Measurements from ENCODE around the gene RCAN1. TPM values are rescaled to one million over a fixed set of nuclear protein-coding genes. Genes with fewer than 3 reads are reported as not detected.
A peak's percentile ranks its signal among the peaks of the same experiment; 100 is the strongest.
"Not testable (repeated sequence)": the region's sequence is repeated elsewhere in the genome, so short reads cannot be mapped to it uniquely, and the experiment has no call there.

The RCAN1 gene
- total RNA-seq, 1 donor from 2014 or later: 24.9 TPM

DNA sequence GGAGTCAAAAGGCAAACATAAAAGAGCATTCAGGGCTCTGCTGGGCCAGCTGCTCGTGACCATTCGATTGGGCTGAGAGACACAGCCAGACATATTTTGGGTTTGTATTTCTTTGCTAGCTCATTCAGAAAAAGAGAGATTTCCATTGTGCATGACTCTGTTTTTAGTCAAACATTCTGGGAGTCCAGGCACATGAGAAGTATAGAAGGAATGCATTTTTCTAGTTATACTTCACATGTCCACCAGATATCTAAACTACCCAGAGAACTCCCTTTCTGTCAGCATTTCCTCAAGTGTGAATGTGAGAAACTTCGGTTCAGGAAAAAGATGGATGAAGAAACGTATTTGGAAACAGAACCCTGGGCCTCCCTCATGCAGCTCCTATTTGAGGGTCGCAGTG lies 96.6 kb downstream of the RCAN1 start:
- DNase-seq (ENCODE audit: low read depth in 2 of 2): no peak

DNA sequence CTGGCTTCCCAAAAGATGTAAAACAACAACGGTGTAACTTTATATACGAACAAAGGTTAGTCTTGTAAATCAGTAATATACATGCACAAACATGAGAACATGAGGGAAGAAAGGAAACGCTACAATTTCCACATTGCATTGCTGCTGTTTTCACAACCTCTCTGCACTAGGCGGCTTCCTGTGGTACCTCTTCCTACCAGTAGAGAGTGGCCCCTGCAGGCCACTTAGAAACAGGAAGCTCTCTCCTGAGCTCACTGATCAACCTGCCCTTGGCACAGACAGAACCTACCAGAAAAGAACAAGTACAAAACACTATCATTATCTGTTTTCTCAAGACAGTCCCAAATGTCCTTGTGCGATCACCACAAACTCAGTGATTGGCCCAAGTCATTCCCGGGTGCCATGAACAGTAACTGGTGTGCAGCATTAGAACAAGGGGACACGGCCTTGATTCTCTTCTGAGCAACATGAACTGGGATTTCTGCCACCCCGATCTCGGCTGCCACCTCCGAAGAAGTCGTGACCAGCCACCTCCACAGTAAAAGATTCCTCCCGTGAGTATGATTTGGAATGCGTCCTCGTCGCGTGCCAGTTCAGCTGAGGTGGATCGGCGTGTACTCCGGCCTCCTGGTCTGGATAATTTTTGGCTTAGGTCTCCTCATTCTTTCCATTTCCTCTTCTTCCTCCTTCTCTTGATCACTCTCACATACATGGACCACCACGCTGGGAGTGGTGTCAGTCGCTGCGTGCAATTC lies 97.2 kb downstream of the RCAN1 start:
- DNase-seq (ENCODE audit: low read depth in 2 of 2): peak; percentile 46 to 67

DNA sequence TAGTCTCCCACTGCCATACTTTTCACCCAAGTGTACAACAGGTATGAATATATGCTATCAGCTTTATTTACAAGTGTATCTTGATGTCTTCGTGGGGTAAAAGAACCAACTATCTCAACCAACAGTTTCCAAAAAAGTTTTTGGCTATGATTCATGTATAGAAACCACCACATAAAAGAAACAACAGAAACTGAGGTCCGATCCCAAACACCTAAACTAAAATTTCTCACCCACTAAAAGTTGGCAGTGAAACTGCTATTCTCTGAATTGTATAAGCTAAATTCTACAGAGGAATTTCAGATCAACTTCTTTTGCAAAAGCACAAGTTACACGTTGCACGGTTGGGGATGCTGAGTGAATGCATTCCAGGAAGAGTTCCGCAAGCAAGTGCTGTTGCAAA lies 97.9 kb downstream of the RCAN1 start:
- DNase-seq (ENCODE audit: low read depth in 2 of 2): no peak

DNA sequence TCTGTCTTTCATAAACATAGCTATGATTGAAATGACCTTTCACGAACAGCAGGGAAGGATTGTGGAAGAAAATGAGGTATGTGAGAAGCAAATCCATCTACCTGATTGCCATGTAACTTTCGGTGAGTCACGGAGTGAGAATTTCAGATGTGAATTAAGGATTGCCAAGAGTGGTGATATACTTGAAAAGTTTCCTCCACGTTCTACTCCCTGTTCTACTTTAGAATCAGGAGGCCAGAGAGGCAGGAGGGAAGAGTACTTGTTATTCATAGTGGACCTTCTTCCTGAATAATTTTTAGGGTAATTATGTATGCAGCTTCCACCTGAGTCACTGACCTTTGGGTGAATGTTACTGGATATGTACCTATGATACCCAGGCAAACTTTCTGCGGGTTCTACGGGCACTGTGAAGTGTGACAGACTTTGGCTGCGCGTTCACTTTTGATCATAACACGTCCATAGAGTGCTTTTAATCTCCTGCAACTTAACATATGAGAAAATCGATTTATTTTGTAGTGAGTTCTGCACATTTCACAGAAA lies 100.3 kb downstream of the RCAN1 start:
- DNase-seq (ENCODE audit: low read depth in 2 of 2): no peak

DNA sequence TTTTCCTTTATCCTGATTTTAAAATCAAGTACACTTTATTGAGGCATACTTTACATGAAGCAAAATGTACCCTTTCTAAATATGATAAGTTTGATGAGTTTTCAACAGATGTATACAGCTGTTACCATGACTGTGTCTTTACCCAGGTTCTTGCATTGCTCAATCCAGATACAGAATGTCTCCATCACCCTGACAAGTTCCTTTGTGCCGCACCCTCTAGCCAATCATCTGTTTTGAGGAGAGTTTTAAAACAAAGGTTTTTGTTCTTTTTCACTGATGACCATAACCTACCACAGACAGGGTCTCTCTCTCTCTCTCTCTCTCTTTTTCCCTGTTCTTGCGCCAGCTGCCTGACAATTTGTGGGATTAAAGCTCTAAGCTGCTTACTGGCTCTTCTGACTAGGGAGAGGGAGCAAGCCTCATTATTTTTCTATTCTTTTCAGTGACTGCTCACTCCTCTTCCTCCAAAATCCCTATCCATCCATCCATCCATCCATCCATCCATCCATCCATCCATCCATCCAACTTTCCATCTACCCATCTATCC lies 101.7 kb downstream of the RCAN1 start:
- no peak for DNase-seq (ENCODE audit: low read depth in 2 of 2)

DNA sequence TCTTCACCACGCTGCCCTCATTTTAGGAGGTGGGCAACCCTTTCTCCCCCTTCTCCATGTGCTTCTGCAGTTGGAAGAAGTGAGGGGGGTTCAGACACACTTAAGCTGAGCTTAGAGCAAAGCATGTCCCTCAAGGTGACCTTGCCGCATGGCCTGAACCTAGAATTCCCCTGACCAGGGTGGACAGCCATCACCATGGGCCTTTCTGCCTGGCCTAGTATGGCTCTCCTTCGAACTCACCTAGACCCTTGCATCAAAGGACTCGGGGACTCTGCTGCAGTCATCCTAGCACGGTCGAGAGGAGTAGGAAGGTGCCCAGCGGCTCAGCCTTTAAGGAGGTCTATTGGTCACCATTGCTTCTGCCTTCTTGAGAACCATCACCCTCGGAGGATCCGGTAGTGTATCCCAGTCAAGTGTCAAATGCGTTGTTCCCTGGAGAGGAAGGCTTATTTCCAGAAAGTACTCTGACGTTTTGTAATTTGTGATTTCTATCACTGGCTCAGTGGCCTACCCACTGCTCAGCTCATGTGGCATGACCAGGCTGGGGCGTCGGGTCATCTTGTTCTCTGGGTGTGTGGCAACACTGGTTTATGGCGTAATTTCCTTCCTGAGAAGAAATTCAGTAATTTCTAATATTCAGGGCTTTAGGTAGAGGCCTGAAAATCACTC lies 103.0 kb downstream of the RCAN1 start, which contains the start of gene KCNE1:
KCNE1 (minus strand) TSS at position 424 of the 669 bp plus-strand sequence. CDS start 62,576 bp downstream, outside the sequence.
- no peak for DNase-seq (ENCODE audit: low read depth in 2 of 2)

DNA sequence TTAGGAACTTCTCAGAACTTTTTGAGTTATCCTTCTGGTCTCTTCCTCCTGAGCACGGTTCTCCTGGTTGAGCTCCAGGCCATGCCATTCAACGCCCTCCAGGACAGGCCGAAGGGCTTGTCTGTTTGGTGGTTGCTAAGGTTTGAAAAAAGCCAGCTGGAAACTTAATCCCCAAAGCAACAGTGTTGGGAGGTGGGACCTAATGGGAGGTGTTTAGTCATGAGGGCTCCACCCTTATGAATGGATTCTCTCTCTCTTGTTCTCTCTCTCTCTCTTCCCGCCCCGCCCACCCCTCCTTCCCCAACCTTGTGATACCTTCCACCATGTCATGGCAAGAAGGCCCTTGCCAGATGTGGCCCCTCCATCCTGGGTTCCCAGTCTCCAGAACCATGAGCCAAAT lies 103.7 kb downstream of the RCAN1 start:
- DNase-seq (ENCODE audit: low read depth in 2 of 2): no peak

DNA sequence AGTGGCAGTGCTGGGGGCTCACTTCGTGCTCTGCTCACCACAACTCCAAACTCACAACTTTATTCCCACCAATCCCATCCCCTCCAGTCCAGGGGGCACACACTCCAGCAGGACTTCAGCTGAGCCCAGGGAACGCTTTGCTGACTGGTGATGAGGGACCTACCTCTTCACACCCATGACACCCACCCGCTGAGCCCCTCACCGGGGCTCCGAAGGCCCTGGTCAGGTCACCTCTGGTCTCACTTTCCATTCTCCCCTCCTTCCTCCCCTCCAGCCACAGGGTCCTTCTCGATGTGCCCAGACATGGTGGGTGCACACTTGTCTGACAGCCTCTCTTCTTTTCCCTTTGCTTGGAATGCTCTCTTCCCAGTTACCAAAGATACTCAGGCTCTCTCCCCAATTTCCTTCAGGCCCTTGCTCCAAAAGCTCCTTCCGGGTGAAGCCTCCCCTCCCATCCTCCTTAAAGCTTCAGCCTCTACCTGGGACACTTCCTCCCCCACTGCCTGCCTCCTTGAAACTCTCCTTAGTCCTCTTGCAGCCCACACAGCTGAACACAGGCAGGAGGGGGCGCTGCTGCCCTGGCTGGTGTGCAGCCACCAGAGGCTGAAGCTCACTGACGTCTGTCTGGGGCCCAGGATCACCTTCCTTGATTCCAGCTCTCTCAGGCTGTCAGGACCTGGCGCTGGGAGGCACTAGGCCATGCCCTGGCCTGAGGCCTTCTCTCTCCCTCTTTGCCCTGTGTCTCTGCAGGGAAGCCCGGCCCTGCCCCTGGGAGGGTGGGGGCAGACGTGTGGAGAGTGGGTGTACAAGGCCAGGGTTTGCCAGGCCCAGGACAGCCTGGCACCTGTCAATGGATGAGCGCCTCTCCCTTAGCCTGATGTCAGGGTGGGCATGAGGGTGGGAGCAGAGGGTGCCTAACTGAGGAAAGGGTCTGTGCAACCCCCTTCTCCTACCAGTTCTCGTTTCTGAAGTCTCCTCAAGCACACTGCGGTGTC lies 104.5 kb downstream of the RCAN1 start:
- peak; percentile 55 to 82 for DNase-seq (ENCODE audit: low read depth in 2 of 2)

DNA sequence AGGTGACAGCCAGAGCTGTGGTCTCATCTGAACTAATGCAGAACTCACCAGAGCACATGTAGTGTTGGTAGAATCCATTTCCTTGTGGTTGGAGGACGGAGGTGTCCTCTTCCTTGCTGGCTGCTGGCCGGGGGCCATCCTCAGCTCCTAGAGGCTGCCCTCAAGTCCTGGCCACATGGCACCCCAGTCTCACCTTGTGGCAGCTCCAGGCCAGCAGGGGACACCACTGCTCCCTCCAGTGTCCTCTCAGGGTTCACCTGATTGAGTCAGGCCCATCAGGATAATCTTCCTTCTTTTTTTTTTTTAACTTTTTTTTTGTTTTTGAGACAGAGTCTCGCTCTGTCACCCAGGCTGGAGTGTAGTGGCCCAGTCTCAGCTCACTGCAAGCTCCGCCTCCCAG lies 105.8 kb downstream of the RCAN1 start:
- DNase-seq (ENCODE audit: low read depth in 2 of 2): peak in 1 of 2 donors; percentile 16

DNA sequence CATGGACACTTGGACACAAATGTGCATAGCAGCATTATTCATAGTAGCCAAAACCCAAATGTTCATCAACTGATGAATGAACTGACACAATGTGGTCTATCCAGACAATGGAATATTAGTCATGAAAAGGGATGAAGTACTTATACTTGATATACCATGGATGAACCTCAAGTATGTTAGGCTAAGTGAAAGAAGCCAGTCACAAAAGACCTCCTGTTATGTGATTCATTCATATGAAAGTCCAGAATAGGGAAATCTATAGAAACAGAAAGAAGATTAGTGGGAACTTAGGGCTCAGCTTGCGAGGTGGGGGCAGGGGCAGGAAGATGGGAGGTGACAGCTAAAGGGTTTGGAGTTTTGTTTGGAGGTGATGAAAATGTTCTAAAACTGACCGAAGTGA lies 110.3 kb downstream of the RCAN1 start:
- DNase-seq (ENCODE audit: low read depth in 2 of 2): no peak

DNA sequence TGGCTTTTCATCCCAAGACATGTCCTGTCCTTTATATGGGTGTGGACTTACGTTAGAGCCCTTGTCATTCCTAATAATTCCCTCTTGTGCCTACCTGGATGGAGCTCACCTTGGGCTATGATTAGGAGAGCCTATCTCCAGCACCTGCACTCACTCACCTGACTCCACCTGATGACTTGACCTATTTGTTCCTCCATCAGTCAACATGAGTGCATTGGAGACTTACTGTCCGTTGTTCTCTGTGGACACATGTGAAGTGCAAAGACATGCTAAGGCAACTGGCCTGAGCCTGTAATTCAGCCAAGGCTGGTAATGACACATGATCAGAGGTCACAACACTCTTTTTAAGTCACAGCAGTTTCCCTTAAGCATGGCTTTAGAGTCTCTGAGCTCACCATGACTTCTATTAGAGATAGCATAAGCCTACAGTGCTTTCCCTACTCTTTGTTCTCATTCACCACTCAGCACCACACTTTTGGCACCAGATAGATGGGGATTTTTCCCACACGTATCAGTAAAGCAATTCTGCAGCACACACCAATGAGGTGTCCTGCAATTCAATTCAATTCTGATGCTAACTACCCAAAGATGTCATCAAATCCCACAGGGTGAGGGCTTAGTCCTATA lies 112.3 kb downstream of the RCAN1 start:
- no peak for DNase-seq (ENCODE audit: low read depth in 2 of 2)

DNA sequence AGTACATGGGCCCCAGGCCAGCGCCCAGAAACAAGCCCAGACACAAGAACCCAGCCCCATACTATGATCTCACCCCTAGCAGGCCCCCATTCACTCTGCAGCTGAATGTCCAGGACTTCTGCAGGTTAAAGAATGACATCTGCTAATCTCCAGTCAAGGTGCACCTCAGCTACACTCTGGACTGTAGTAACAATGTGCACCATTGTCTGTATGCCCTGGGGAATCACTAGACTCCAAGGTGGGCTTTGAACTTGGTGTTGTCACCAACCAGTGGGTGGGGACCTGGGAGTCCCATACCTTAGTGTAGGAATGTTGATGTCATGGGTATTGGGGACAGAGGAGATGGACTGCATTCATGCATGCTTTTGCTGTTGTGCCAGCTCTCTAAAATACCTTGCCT lies 113.2 kb downstream of the RCAN1 start:
- DNase-seq (ENCODE audit: low read depth in 2 of 2): no peak

DNA sequence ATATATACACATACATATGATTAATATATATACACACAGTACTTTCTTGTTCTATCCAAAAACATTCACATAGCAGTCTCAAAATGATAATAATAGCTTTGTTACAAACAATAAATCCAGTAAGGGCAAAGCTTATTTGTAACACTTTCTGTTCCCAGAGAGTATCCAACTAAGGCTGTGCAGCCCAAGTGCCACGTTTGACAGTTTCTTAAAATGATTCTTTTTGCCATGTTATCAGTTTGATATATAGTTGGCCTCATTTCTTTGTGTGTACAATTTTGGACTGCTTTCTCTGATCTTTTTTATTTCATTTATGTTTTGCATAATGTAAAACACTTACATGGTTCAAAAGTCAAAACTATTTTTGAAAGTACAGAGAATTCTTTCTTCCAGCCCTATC lies 114.7 kb downstream of the RCAN1 start:
- no peak for DNase-seq (ENCODE audit: low read depth in 2 of 2)

DNA sequence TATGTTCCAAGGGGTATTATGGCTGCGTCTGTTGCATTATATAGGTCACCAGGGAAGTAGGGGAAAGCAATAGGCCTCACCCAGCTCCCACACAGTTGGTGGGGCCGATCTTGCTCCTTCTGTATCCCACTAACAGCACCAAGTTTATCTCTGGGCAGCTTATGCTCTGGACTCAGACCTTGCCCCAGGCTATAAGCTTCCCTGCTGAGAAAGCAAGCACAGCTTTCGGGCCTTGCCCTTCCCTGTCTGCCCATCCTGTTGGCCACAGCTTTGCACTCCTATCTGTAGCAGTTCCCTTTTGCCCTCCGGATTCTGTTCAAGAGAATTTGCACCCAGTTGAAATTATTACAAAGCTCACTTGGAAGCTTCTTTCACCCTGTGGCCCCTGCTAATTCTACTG lies 115.8 kb downstream of the RCAN1 start:
- DNase-seq (ENCODE audit: low read depth in 2 of 2): no peak

DNA sequence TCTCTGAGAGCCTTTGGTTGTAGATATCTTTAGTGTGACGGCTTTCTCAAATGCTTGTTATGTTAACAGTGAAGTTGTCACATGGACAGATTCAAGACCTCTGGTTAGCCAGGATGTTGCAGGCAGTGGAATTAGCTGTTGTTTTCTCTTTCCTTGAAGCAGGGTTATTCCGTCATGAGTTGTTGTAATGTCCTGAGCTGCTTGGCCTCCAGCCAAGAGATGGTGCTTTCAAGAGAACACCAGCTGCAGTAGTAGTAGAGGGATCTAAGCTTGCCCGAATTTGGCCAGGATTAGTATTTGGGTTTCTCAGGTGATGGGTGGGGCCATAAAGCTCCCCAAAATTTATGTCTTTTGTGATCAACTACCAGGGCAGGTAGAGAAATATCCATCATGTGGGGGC lies 116.3 kb downstream of the RCAN1 start:
- DNase-seq (ENCODE audit: low read depth in 2 of 2): peak in 1 of 2 donors; percentile 25

DNA sequence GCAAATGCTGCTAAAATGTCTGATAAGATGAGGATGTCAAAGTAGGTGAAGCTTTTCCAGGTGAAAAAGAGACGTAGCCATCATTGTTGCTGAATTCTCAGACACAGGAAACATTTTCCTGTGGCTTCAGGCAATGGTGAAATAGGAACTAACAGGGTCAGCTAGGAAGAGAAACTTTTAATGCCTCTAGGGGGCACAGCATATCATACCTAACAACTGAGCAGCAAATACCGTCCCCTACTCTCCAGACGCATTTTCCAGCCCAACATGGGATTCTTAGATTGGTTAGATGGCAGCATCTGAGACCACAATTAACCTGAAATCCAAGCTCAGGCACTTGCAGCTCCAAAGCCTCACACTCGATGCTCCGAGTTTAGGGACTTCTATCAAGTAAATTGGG lies 131.1 kb downstream of the RCAN1 start:
- DNase-seq (ENCODE audit: low read depth in 2 of 2): not testable (repeated sequence)

DNA sequence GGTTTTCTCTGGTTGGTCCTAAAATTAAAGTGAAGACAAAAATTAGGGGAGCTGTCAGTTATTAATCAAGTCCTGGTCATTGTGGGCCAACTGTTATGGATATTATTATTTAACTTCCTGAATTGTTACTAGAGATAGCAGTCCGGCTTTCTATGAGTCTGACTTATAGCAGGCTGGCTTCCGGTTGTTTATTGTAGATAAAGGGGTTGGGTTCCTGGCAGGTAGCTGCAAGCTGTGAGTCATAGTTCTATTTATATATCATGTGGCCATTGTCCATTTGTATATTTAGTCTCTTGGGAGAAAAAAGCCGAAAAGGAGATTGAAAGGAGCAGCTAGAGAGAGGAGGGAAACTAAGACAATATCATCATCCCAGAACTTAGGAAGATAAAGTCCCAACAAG lies 131.5 kb downstream of the RCAN1 start:
- DNase-seq (ENCODE audit: low read depth in 2 of 2): not testable (repeated sequence)

DNA sequence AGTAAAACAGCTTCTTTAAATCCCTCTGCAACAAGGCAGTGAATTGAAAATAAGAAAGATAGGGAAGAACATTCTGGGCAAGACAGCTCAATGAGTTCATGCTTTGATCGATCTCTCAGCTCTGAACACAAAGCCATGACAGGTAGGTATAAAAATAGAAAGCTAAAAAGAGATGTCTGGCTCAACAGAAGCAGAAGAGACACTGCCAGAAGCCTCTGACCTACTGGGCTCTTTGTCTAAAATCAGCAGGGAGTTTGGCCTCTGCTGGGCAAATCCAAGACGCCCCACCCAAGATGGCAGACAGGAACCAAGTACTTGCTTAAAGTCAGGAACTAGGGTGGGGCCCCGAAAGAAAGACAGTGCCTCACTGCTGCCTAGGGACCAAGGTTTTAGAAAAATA lies 147.6 kb downstream of the RCAN1 start:
- not testable (repeated sequence) for DNase-seq (ENCODE audit: low read depth in 2 of 2)
